ENCODE results near the gene FER.

Gene FER

DNA sequence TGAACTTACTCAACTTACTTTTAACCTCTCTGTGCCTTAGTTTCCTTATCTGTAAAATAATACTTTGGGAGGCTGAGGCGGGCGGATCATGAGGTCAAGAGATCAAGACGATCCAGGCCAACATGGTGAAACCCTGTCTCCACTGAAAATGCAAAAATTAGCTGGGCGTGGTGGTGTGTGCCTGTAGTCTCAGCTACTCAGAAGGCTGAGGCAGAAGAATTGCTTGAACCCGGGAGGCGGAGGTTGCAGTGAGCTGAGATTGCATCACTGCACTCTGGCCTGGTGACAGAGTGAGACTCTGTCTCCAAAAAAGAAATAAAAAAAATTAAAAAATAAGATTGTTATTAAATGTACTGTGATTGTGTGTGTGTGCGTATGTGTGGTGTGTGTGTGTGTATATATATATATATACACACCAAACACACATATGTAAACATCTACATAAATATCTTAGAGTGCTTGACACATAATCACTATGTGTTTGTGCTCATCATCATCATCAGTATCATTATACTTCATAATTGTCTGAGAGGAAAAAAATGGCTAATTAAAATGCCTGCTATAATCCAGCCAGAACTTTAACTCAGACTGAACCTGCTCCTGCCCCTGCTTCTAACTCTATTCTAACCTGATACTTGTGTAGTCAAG, 312.8 kb downstream of the FER start (continued):
- TF ChIP-seq, protein P1, sequence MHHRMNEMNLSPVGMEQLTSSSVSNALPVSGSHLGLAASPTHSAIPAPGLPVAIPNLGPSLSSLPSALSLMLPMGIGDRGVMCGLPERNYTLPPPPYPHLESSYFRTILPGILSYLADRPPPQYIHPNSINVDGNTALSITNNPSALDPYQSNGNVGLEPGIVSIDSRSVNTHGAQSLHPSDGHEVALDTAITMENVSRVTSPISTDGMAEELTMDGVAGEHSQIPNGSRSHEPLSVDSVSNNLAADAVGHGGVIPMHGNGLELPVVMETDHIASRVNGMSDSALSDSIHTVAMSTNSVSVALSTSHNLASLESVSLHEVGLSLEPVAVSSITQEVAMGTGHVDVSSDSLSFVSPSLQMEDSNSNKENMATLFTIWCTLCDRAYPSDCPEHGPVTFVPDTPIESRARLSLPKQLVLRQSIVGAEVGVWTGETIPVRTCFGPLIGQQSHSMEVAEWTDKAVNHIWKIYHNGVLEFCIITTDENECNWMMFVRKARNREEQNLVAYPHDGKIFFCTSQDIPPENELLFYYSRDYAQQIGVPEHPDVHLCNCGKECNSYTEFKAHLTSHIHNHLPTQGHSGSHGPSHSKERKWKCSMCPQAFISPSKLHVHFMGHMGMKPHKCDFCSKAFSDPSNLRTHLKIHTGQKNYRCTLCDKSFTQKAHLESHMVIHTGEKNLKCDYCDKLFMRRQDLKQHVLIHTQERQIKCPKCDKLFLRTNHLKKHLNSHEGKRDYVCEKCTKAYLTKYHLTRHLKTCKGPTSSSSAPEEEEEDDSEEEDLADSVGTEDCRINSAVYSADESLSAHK (tag by site-specific recombination; IDR thresholded peaks at IDR 0.05), result no peak
- TF ChIP-seq, protein P2, sequence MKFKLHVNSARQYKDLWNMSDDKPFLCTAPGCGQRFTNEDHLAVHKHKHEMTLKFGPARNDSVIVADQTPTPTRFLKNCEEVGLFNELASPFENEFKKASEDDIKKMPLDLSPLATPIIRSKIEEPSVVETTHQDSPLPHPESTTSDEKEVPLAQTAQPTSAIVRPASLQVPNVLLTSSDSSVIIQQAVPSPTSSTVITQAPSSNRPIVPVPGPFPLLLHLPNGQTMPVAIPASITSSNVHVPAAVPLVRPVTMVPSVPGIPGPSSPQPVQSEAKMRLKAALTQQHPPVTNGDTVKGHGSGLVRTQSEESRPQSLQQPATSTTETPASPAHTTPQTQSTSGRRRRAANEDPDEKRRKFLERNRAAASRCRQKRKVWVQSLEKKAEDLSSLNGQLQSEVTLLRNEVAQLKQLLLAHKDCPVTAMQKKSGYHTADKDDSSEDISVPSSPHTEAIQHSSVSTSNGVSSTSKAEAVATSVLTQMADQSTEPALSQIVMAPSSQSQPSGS (tag by site-specific recombination; IDR thresholded peaks at IDR 0.05; ENCODE audit: low read depth), result no peak
- TF ChIP-seq ZBTB8A (tag by site-specific recombination; IDR thresholded peaks at IDR 0.05), result no peak
- TF ChIP-seq ZNF776 (tag by site-specific recombination; IDR thresholded peaks at IDR 0.05; ENCODE audit: borderline replicate concordance), result no peak
- TF ChIP-seq ZNF677 (tag by site-specific recombination; IDR thresholded peaks at IDR 0.05), result no peak
- TF ChIP-seq HIC1 (tag by site-specific recombination; IDR thresholded peaks at IDR 0.05), result no peak

- no peaks in the 10 kb centered on the region for H3K36me3 ChIP-seq (ENCODE audit: control insufficient read depth in 2 of 2, insufficient read depth in 1 of 2, low read length in 2 of 2)
- H3K4me3 ChIP-seq (ENCODE audit: low read depth, low read length), result no peak overlapping the region
- ChIA-PET POLR2A (no interaction called here), CTCF (no interaction called here)
- no peaks in the 10 kb centered on the region for H3K4me1 ChIP-seq (ENCODE audit: control insufficient read depth, insufficient read depth, low read length)
- H3K9me3 ChIP-seq (ENCODE audit: control insufficient read depth, insufficient read depth, low read depth, low read length), result no peaks in the 10 kb centered on the region
- H3K27ac ChIP-seq (ENCODE audit: extremely low read depth, low read depth, low read length), result no peak overlapping the region
- TF ChIP-seq ZNF16 (tag by site-specific recombination; IDR thresholded peaks at IDR 0.05; ENCODE audit: low read depth) (no peak), ZNF133 (tag by site-specific recombination; IDR thresholded peaks at IDR 0.05) (no peak), OVOL3 (tag by site-specific recombination; IDR thresholded peaks at IDR 0.05) (no peak), KLF7 (tag by site-specific recombination; IDR thresholded peaks at IDR 0.05; ENCODE audit: borderline replicate concordance) (no peak), ZNF830 (tag by site-specific recombination; IDR thresholded peaks at IDR 0.05; ENCODE audit: low read depth) (no peak), ZNF530 (tag by site-specific recombination; IDR thresholded peaks at IDR 0.05; ENCODE audit: low read depth) (no peak), ZNF394 (tag by site-specific recombination; IDR thresholded peaks at IDR 0.05; ENCODE audit: borderline replicate concordance) (no peak), ZNF488 (tag by site-specific recombination; IDR thresholded peaks at IDR 0.05) (no peak), PRDM2 (tag by site-specific recombination; IDR thresholded peaks at IDR 0.05; ENCODE audit: borderline replicate concordance) (no peak), BCL11B (tag by site-specific recombination; IDR thresholded peaks at IDR 0.05; ENCODE audit: low read depth) (no peak), ZNF558 (tag by site-specific recombination; IDR thresholded peaks at IDR 0.05) (no peak)
- TF ChIP-seq, protein P3, sequence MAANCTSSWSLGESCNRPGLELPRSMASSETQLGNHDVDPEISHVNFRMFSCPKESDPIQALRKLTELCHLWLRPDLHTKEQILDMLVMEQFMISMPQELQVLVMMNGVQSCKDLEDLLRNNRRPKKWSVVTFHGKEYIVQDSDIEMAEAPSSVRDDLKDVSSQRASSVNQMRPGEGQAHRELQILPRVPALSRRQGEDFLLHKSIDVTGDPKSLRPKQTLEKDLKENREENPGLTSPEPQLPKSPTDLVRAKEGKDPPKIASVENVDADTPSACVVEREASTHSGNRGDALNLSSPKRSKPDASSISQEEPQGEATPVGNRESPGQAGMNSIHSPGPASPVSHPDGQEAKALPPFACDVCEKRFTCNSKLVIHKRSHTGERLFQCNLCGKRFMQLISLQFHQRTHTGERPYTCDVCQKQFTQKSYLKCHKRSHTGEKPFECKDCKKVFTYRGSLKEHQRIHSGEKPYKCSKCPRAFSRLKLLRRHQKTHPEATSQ (tag by site-specific recombination; IDR thresholded peaks at IDR 0.05), result no peak
- TF ChIP-seq, protein P4, sequence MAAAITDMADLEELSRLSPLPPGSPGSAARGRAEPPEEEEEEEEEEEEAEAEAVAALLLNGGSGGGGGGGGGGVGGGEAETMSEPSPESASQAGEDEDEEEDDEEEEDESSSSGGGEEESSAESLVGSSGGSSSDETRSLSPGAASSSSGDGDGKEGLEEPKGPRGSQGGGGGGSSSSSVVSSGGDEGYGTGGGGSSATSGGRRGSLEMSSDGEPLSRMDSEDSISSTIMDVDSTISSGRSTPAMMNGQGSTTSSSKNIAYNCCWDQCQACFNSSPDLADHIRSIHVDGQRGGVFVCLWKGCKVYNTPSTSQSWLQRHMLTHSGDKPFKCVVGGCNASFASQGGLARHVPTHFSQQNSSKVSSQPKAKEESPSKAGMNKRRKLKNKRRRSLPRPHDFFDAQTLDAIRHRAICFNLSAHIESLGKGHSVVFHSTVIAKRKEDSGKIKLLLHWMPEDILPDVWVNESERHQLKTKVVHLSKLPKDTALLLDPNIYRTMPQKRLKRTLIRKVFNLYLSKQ (tag by site-specific recombination; IDR thresholded peaks at IDR 0.05; ENCODE audit: borderline replicate concordance), result no peak
Observed at GRCh38 chr5:109062664-109063063, 315.0 kb downstream of the FER start.
